GM23338 (cell line): ENCODE data around the gene OR6C70. TPM values are rescaled to one million over a fixed set of nuclear protein-coding genes. Genes with fewer than 3 reads are reported as not detected.

Source experiments
- ATAC-seq: fragments of 200-7000 bp; cut with Tn5 transposase; 3 replicates; pipeline ENCODE4 v1.9.1; 2020
- DNase-seq: peaks from one replicate; pipeline ENCODE4 v3.0.0-alpha.2; 2015; ENCODE audit warnings: low spot score
- H2AFZ ChIP-seq: fragments of 200-600 bp; sonication (generic); 2 replicates; pipeline ENCODE4 v1.8.0; 2016; ENCODE audit warnings: antibody characterized with exemption, mild to moderate bottlenecking, moderate library complexity
- H3F3A ChIP-seq: fragments of 200-600 bp; sonication (generic); replicated peaks from 2 replicates; pipeline ENCODE4 v1.8.0; 2017; ENCODE audit warnings: antibody characterized with exemption, mixed run types, low read depth
- H3K27ac ChIP-seq: fragments of 200-600 bp; sonication (generic); 2 replicates; pipeline ENCODE4 v1.6.1; 2016; ENCODE audit warnings: low read depth
- H3K27me3 ChIP-seq: fragments of 200-600 bp; sonication (generic); 2 replicates; pipeline ENCODE4 v1.8.0; 2016; ENCODE audit warnings: mild to moderate bottlenecking, mixed run types, moderate library complexity; ENCODE audit not compliant: insufficient read depth
- H3K36me3 ChIP-seq: fragments of 200-600 bp; sonication (generic); 2 replicates; pipeline ENCODE4 v1.8.0; 2016; ENCODE audit warnings: mild to moderate bottlenecking; ENCODE audit not compliant: insufficient read depth
- H3K4me1 ChIP-seq: fragments of 200-600 bp; sonication (generic); 2 replicates; pipeline ENCODE4 v1.8.0; 2016; ENCODE audit warnings: mild to moderate bottlenecking, moderate library complexity; ENCODE audit not compliant: insufficient read depth
- H3K4me2 ChIP-seq: fragments of 200-600 bp; sonication (generic); 2 replicates; pipeline ENCODE4 v1.7.1; 2017; ENCODE audit warnings: mixed run types
- H3K4me3 ChIP-seq: fragments of 200-600 bp; sonication (generic); 2 replicates; pipeline ENCODE4 v1.6.1; 2016; ENCODE audit warnings: mixed run types
- H3K79me2 ChIP-seq: fragments of 200-600 bp; sonication (generic); replicated peaks from 2 replicates; pipeline ENCODE4 v1.8.0; 2017; ENCODE audit warnings: mild to moderate bottlenecking; ENCODE audit not compliant: insufficient read depth
- H3K9me2 ChIP-seq: fragments of 200-600 bp; sonication (generic); 2 replicates; pipeline ENCODE4 v1.8.0; 2017; ENCODE audit not compliant: insufficient read depth
- H4K20me1 ChIP-seq: fragments of 200-600 bp; sonication (generic); replicated peaks from 2 replicates; pipeline ENCODE4 v1.8.0; 2017; ENCODE audit warnings: mild to moderate bottlenecking; ENCODE audit not compliant: insufficient read depth
- H3K27ac Mint-ChIP-seq: 2 replicates; pipeline ENCODE4 v1.8.0; 2020; ENCODE audit warnings: inconsistent platforms, mild to moderate bottlenecking, moderate library complexity, mixed read lengths
- H3K27me3 Mint-ChIP-seq: 3 replicates; pipeline ENCODE4 v1.8.0; 2022; ENCODE audit warnings: low read depth, mild to moderate bottlenecking, moderate library complexity, mixed read lengths, inconsistent platforms; ENCODE audit not compliant: insufficient read depth, poor library complexity
- H3K36me3 Mint-ChIP-seq: 3 replicates; pipeline ENCODE4 v1.8.0; 2021; ENCODE audit warnings: low read depth, mild to moderate bottlenecking, inconsistent platforms, moderate library complexity, mixed read lengths
- H3K4me1 Mint-ChIP-seq: 3 replicates; pipeline ENCODE4 v1.8.0; 2020; ENCODE audit warnings: mild to moderate bottlenecking, inconsistent platforms, mixed read lengths
- H3K4me3 Mint-ChIP-seq: 3 replicates; pipeline ENCODE4 v1.8.0; 2021; ENCODE audit warnings: moderate library complexity, mild to moderate bottlenecking, inconsistent platforms, mixed read lengths
- H3K9me3 Mint-ChIP-seq: 3 replicates; pipeline ENCODE4 v1.8.0; 2020; ENCODE audit warnings: moderate library complexity, mild to moderate bottlenecking, inconsistent platforms, mixed read lengths
- CREB1 ChIP-seq: fragments of 250-450 bp; sonication (Bioruptor Pico); IDR thresholded peaks from 2 replicates; pipeline ENCODE4 v1.5.0; 2020; ENCODE audit warnings: low read depth, mild to moderate bottlenecking, moderate library complexity
- CTCF ChIP-seq, 2 experiments: fragments of 200-600 bp in 1 of 2; sonication (generic) in 1 of 2; conservative IDR thresholded peaks; 2 replicates each; pipeline versions ENCODE4 v1.5.1 to v1.6.1; 2016 to 2017; ENCODE audit warnings: antibody characterized with exemption in 2 of 2, low read depth in 2 of 2, mild to moderate bottlenecking in 2 of 2, moderate library complexity in 1 of 2
- ETS1 ChIP-seq: IDR thresholded peaks from 2 replicates; pipeline ENCODE4 v1.6.1; 2016; ENCODE audit warnings: antibody characterized with exemption
- EZH2phosphoT487 ChIP-seq: fragments of 200-600 bp; sonication (generic); IDR thresholded peaks from one replicate; pipeline ENCODE4 v1.8.1; 2018; ENCODE audit warnings: antibody characterized with exemption; ENCODE audit not compliant: unreplicated experiment
- JUNB ChIP-seq: IDR thresholded peaks from one replicate; pipeline ENCODE4 v1.6.1; 2016; ENCODE audit warnings: antibody characterized with exemption; ENCODE audit not compliant: unreplicated experiment
- NANOG ChIP-seq: IDR thresholded peaks from 2 replicates; pipeline ENCODE4 v1.6.1; 2016; ENCODE audit warnings: antibody characterized with exemption, borderline replicate concordance
- POLR2AphosphoS5 ChIP-seq: IDR thresholded peaks from 2 replicates; pipeline ENCODE4 v1.6.1; 2016; ENCODE audit warnings: antibody characterized with exemption, low read depth
- REST ChIP-seq: IDR thresholded peaks from one replicate; pipeline ENCODE4 v1.6.1; 2018; ENCODE audit warnings: antibody characterized with exemption; ENCODE audit not compliant: unreplicated experiment
- STAT1 ChIP-seq: IDR thresholded peaks from one replicate; pipeline ENCODE4 v1.6.1; 2016; ENCODE audit warnings: antibody characterized with exemption; ENCODE audit not compliant: unreplicated experiment
- ZNF114 ChIP-seq: fragments of 250-450 bp; sonication (Bioruptor Pico); IDR thresholded peaks from 2 replicates; pipeline ENCODE4 v1.5.0; 2020; ENCODE audit warnings: mild to moderate bottlenecking, moderate library complexity
- ZNF331 ChIP-seq: fragments of 250-450 bp; sonication (Bioruptor Pico); IDR thresholded peaks from 2 replicates; pipeline ENCODE4 v1.5.0; 2020; ENCODE audit warnings: low read depth, mild to moderate bottlenecking, moderate library complexity
- ZNF462 ChIP-seq: fragments of 250-450 bp; sonication (Bioruptor Pico); IDR thresholded peaks from 2 replicates; pipeline ENCODE4 v1.5.0; 2020; ENCODE audit warnings: mild to moderate bottlenecking, moderate library complexity
- polyA plus RNA-seq: library from polyadenylated mRNA; unstranded; fragments of >200 nt; fragmentation: Nextera tagmentation; extraction: Ambion mirVana; gene quantifications from 2 replicates; pipeline ENCODE4 v1.2.1, GENCODE V29; 2016
- total RNA-seq: library from RNA; depleted of rRNA; stranded (reverse); fragments of >200 nt; shearing (Covaris generic); gene quantifications from 2 replicates; pipeline ENCODE4 v1.2.3, GENCODE V29; 2014

The OR6C70 gene
- total and polyA plus RNA-seq, 2 experiments from 2014 or later: not detected

- no peak for ATAC-seq
- no peaks in the 10 kb centered on the region for H3K9me3 Mint-ChIP-seq
- no peak overlapping the region for H3K4me2 ChIP-seq
Observed at GRCh38 chr12:55499810-55500252, 29.9 kb upstream of the OR6C70 start.

More at GRCh38 chr12:55499810-55500252, 29.9 kb upstream of the OR6C70 start:
- H3K4me1 Mint-ChIP-seq: no peaks in the 10 kb centered on the region
- Histone ChIP-seq H3K4me1 (no peaks in the 10 kb centered on the region), H3K9me2 (no peaks in the 10 kb centered on the region), H3F3A (no peaks in the 10 kb centered on the region), H3K4me3 (no peak overlapping the region), H4K20me1 (no peaks in the 10 kb centered on the region), H3K27me3 (no peaks in the 10 kb centered on the region), H3K27ac (no peak overlapping the region), H2AFZ (peak overlapping the region; percentile 64; the same call in 1 of the 2 replicates), H3K36me3 (no peaks in the 10 kb centered on the region), H3K79me2 (no peaks in the 10 kb centered on the region)
- H3K27ac Mint-ChIP-seq: no peak overlapping the region; the same call in 1 of the 2 replicates
- no peaks in the 10 kb centered on the region for H3K27me3 Mint-ChIP-seq
- no peak overlapping the region for H3K4me3 Mint-ChIP-seq
- DNase-seq: no peak
- no peaks in the 10 kb centered on the region for H3K36me3 Mint-ChIP-seq
- TF ChIP-seq JUNB: no peak
- no peak for TF ChIP-seq ETS1
- no peak for TF ChIP-seq ZNF331 (CRISPR knock-in tag)
- TF ChIP-seq NANOG: no peak
- no peak for TF ChIP-seq ZNF462 (CRISPR knock-in tag)
- TF ChIP-seq CREB1 (CRISPR knock-in tag): no peak
- no peak for TF ChIP-seq EZH2phosphoT487
- TF ChIP-seq REST: no peak
- no peak for TF ChIP-seq ZNF114 (CRISPR knock-in tag)
- no peak for TF ChIP-seq POLR2AphosphoS5
- no peak for TF ChIP-seq STAT1
- no peak for TF ChIP-seq CTCF (conservative IDR thresholded peaks at IDR 0.05; ENCODE audit: low read depth in 2 of 2)
